Mammary epithelial cell (primary cell): Measurements from ENCODE around the gene AACS.

Source experiments
- CTCF ChIP-seq, 2 donors: IDR thresholded peaks in 1 of 2; conservative IDR thresholded peaks in 1 of 2; 2 replicates each; pipeline ENCODE4 v1.5.1; 2011 to 2012; ENCODE audit warnings: inconsistent platforms in 2 of 2, low read length in 2 of 2, mild to moderate bottlenecking in 2 of 2, control low read depth in 1 of 2, low read depth in 1 of 2; ENCODE audit not compliant: insufficient read depth in 1 of 2; ENCODE audit errors: extremely low read depth in 1 of 2
- EZH2 ChIP-seq: IDR thresholded peaks from 2 replicates; pipeline ENCODE4 v1.6.1; 2012; ENCODE audit warnings: low read length, inconsistent platforms, borderline replicate concordance

DNA sequence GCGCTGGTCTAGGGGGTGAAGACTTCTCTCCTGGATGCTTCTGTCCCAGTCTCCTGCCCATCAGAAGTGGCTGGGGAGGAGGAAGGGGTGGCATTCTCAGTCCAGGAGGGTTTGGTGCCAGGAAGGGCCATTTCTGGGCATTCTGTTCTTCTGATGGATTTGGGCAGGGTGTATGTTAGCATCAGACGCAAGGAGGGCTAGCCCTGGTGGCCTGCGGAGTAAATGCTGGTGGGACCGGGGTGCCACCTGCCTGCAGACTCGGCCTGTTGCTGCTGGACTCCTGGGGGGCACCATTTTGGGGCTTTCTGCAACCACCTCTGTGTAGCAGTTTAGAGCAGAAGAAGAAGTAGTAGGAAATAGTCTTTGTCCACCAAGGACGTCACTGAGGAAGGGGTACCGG lies 31.7 kb downstream of the AACS start:
- no peak for TF ChIP-seq CTCF (conservative IDR thresholded peaks at IDR 0.05 in 1 of 2, IDR thresholded peaks at IDR 0.05 in 1 of 2; ENCODE audit: extremely low read depth in 1 of 2, insufficient read depth in 1 of 2, low read depth in 1 of 2, low read length in 2 of 2)
- TF ChIP-seq EZH2, result no peak
